ENCODE data around the gene PRRT1B.

Gene PRRT1B

GRCh38 chr9:131578731-131579504 lies 33.6 kb downstream of the PRRT1B start:
- DNase-seq (ENCODE audit: low read depth in 2 of 3, low spot score in 2 of 3), result no peak

GRCh38 chr9:131579789-131580211 lies 34.5 kb downstream of the PRRT1B start:
- no peak for DNase-seq (ENCODE audit: low read depth in 2 of 3, low spot score in 2 of 3)

GRCh38 chr9:131580358-131580757 lies 35.0 kb downstream of the PRRT1B start:
- DNase-seq (ENCODE audit: low read depth in 2 of 3, low spot score in 2 of 3), result no peak

GRCh38 chr9:131582056-131582455 lies 36.7 kb downstream of the PRRT1B start:
- no peak for DNase-seq (ENCODE audit: low read depth in 2 of 3, low spot score in 2 of 3)

GRCh38 chr9:131582466-131583336 lies 37.4 kb downstream of the PRRT1B start:
- DNase-seq (ENCODE audit: low read depth in 2 of 3, low spot score in 2 of 3), result no peak

GRCh38 chr9:131583337-131583645 lies 38.0 kb downstream of the PRRT1B start:
- DNase-seq (ENCODE audit: low read depth in 2 of 3, low spot score in 2 of 3), result no peak

- no peak for DNase-seq (ENCODE audit: low read depth in 2 of 3, low spot score in 2 of 3)
Measured at GRCh38 chr9:131583836-131584555, 38.7 kb downstream of the PRRT1B start.

- no peak for DNase-seq (ENCODE audit: low read depth in 2 of 3, low spot score in 2 of 3)
Measured at GRCh38 chr9:131584858-131585257, 39.5 kb downstream of the PRRT1B start.

GRCh38 chr9:131585375-131585774 lies 40.1 kb downstream of the PRRT1B start:
- DNase-seq (ENCODE audit: low read depth in 2 of 3, low spot score in 2 of 3), result no peak

- no peak for DNase-seq (ENCODE audit: low read depth in 2 of 3, low spot score in 2 of 3)
Measured at GRCh38 chr9:131587331-131587730, 42.0 kb downstream of the PRRT1B start.

GRCh38 chr9:131587906-131588305 lies 42.6 kb downstream of the PRRT1B start:
- DNase-seq (ENCODE audit: low read depth in 2 of 3, low spot score in 2 of 3), result no peak

- DNase-seq (ENCODE audit: low read depth in 2 of 3, low spot score in 2 of 3), result no peak
Measured at GRCh38 chr9:131588396-131588795, 43.1 kb downstream of the PRRT1B start.

GRCh38 chr9:131589124-131589711 lies 43.9 kb downstream of the PRRT1B start:
- no peak for DNase-seq (ENCODE audit: low read depth in 2 of 3, low spot score in 2 of 3)

- DNase-seq (ENCODE audit: low read depth in 2 of 3, low spot score in 2 of 3), result no peak
Measured at GRCh38 chr9:131589993-131590392, 44.7 kb downstream of the PRRT1B start.

GRCh38 chr9:131590449-131590848 lies 45.1 kb downstream of the PRRT1B start:
- no peak for DNase-seq (ENCODE audit: low read depth in 2 of 3, low spot score in 2 of 3)

GRCh38 chr9:131590907-131591844 lies 45.9 kb downstream of the PRRT1B start:
- peak; percentile 44 to 63 (median 49) for DNase-seq (ENCODE audit: low read depth in 2 of 3, low spot score in 2 of 3)

- DNase-seq (ENCODE audit: low read depth in 2 of 3, low spot score in 2 of 3), result no peak
Measured at GRCh38 chr9:131591845-131592208, 46.5 kb downstream of the PRRT1B start.

- DNase-seq (ENCODE audit: low read depth in 2 of 3, low spot score in 2 of 3), result no peak
Measured at GRCh38 chr9:131593091-131593820, 47.9 kb downstream of the PRRT1B start.

GRCh38 chr9:131593936-131594665 lies 48.8 kb downstream of the PRRT1B start:
- DNase-seq (ENCODE audit: low read depth in 2 of 3, low spot score in 2 of 3), result no peak

Data from activated CD8-positive, alpha-beta memory T cell treated with anti-CD3 and anti-CD28 coated beads for 48 hours (primary cell).